Gastroesophageal sphincter (tissue), 3 donors: ENCODE results near the gene BANF2.

ENCODE experiments used
- CTCF ChIP-seq, 4 experiments: fragments of 200-600 bp in 2 of 4; fragments of 450-650 bp in 2 of 4; sonication (generic) in 1 of 4; IDR thresholded peaks; one replicate each; pipeline ENCODE4 v1.5.1; 2017 to 2019; ENCODE audit warnings: antibody characterized with exemption in 4 of 4, mild to moderate bottlenecking in 2 of 4, moderate library complexity in 2 of 4
- POLR2A ChIP-seq, 2 donors: fragments of 450-650 bp; IDR thresholded peaks; one replicate each; pipeline ENCODE4 v1.6.1; 2017; ENCODE audit warnings: antibody characterized with exemption in 2 of 2, mild to moderate bottlenecking in 2 of 2, moderate library complexity in 1 of 2
- POLR2AphosphoS5 ChIP-seq: sonication (generic); formaldehyde crosslinking; IDR thresholded peaks from one replicate; pipeline ENCODE4 v1.6.1; 2017; ENCODE audit warnings: antibody characterized with exemption

GRCh38 chr20:17664025-17664633 lies 35.6 kb upstream of the BANF2 start:
- TF ChIP-seq POLR2AphosphoS5 (no peak), CTCF (IDR thresholded peaks at IDR 0.05) (no peak), POLR2A (IDR thresholded peaks at IDR 0.05) (no peak)
